ENCODE data around the gene FGFBP3. TPM values are rescaled to one million over a fixed set of nuclear protein-coding genes. Genes with fewer than 3 reads are reported as not detected.

The FGFBP3 gene
- polyA plus RNA-seq, 4 donors: 0.22 to 1.6 (median 0.61) TPM

Other genes with a start within 250 kb of the FGFBP3 start
- 10 to 100 TPM in 2 of 4 donors, 1 to 10 TPM in 2; 9.2 to 30.0 (median 10.2) TPM for gene TNKS2, start 111.1 kb downstream of the FGFBP3 start, polyA plus RNA-seq
- 10 to 100 TPM in 1 of 4 donors, 1 to 10 TPM in 3; 4.6 to 42.8 (median 6.1) TPM for gene BTAF1, start 14.3 kb upstream of the FGFBP3 start, polyA plus RNA-seq

Measured in small intestine (tissue), 4 donors.